Gastrocnemius medialis (tissue), 4 donors: Measurements from ENCODE around the gene UNC13D. TPM values are rescaled to one million over a fixed set of nuclear protein-coding genes. Genes with fewer than 3 reads are reported as not detected.
"Not testable (repeated sequence)": the region's sequence is repeated elsewhere in the genome, so short reads cannot be mapped to it uniquely, and the experiment has no call there.

Experiments used
- ATAC-seq, 2 donors: fragments of 150-250 bp; one replicate each; pipeline ENCODE4 v1.9.1; 2016
- DNase-seq, 2 donors: peaks; one replicate each; pipeline ENCODE4 v3.0.0-alpha.2; 2019
- H3K27ac ChIP-seq, 4 donors: fragments of 200-600 bp; sonication (generic); 1 replicate in 1 of 4; 2 replicates in 3 of 4; pipeline ENCODE4 v1.5.1; 2016 to 2018; ENCODE audit warnings: mild to moderate bottlenecking in 2 of 4, moderate library complexity in 1 of 4
- H3K27me3 ChIP-seq, 3 donors: fragments of 200-600 bp; sonication (generic) in 2 of 3; 1 replicate in 1 of 3; 2 replicates in 2 of 3; pipeline versions ENCODE4 v1.5.1 to v1.6.0; 2016 to 2019; ENCODE audit warnings: mild to moderate bottlenecking in 1 of 3, moderate library complexity in 1 of 3
- H3K36me3 ChIP-seq, 2 donors: fragments of 200-600 bp; sonication (generic) in 1 of 2; one replicate each; pipeline ENCODE4 v1.5.1; 2017 to 2018
- H3K4me1 ChIP-seq, 2 donors: fragments of 200-600 bp; sonication (generic) in 1 of 2; one replicate each; pipeline ENCODE4 v1.5.1; 2016 to 2017; ENCODE audit warnings: mild to moderate bottlenecking in 2 of 2
- H3K4me3 ChIP-seq, 4 donors: fragments of 200-600 bp; sonication (generic) in 3 of 4; 1 replicate in 1 of 4; 2 replicates in 3 of 4; pipeline ENCODE4 v1.5.1; 2016 to 2019; ENCODE audit warnings: mild to moderate bottlenecking in 2 of 4
- H3K9me3 ChIP-seq, 3 donors: fragments of 200-600 bp; sonication (generic) in 2 of 3; 1 replicate in 1 of 3; 2 replicates in 2 of 3; pipeline ENCODE4 v1.5.1; 2016 to 2019
- CTCF ChIP-seq, 5 experiments: fragments of 450-650 bp in 3 of 5; fragments of 200-600 bp in 2 of 5; sonication (generic) in 2 of 5; IDR thresholded peaks in 4 of 5; conservative IDR thresholded peaks in 1 of 5; 1 replicate in 4 of 5; 2 replicates in 1 of 5; pipeline ENCODE4 v1.5.1; 2016 to 2019; ENCODE audit warnings: antibody characterized with exemption in 5 of 5, mild to moderate bottlenecking in 3 of 5, moderate library complexity in 3 of 5
- POLR2A ChIP-seq, 2 donors: fragments of 450-650 bp; IDR thresholded peaks; one replicate each; pipeline ENCODE4 v1.6.1; 2017; ENCODE audit warnings: antibody characterized with exemption in 2 of 2, mild to moderate bottlenecking in 2 of 2, moderate library complexity in 2 of 2
- in situ Hi-C, 4 donors: fragments of 200-750 bp; cut with MboI; loops; one replicate each; pipeline versions ENCODE4 v1.15.0 to v1.8.0; 2017; ENCODE audit warnings: low sequenced_read_pairs in 4 of 4
- intact Hi-C: fragments of 100-400 bp; cut with DNase I; formaldehyde crosslinking; loops from one replicate; pipeline ENCODE4 v1.15.1; 2023; ENCODE audit warnings: low total_unique reads
- total RNA-seq, 4 donors: library from RNA; depleted of rRNA; stranded (reverse); fragments of >200 nt; gene quantifications; one replicate each; pipeline versions ENCODE4 v1.1.0 to v1.2.3, GENCODE V29; 2016

Gene UNC13D
- total RNA-seq, 4 donors from 2014 or later, result 1.3 to 9.4 (median 4.6) TPM

GRCh38 chr17:75851693-75851991, 7.4 kb upstream of the UNC13D start:
- H3K4me3 ChIP-seq, H3K27me3 ChIP-seq, in situ Hi-C loops, H3K9me3 ChIP-seq, ATAC-seq: not testable (repeated sequence)
- peaks cover 68 to 70% of the 10 kb centered on the region in 2 donors for H3K4me1 ChIP-seq
- DNase-seq, result peak in 1 of 2 donors; percentile 54
- TF ChIP-seq POLR2A (IDR thresholded peaks at IDR 0.05), result peak in 1 of 2 donors; percentile 31
- peaks cover 0 to 50% of the 10 kb centered on the region in 2 donors for H3K36me3 ChIP-seq
- intact Hi-C loops, result loop anchor here (5.0 to 10.0 kb wide), 2 partner anchors 126 to 393 kb away; partner anchors contain the start of genes ACOX1, RNF157 and TEN1
- H3K27ac ChIP-seq, result peak overlapping the region; percentile 95 to 99 (median 95)

- in situ Hi-C loops (no loop called here), intact Hi-C loops (loop anchor here (5.0 to 10.0 kb wide), 2 partner anchors 126 to 394 kb away; partner anchors contain the start of genes ACOX1, RNF157 and TEN1)
- Histone ChIP-seq H3K9me3 (no peaks in the 10 kb centered on the region), H3K36me3 (peaks cover 0 to 55% of the 10 kb centered on the region in 2 donors), H3K4me1 (peaks cover 68 to 71% of the 10 kb centered on the region in 2 donors), H3K27ac (peak overlapping the region; percentile 95 to 99 (median 95)), H3K4me3 (no peak overlapping the region), H3K27me3 (no peaks in the 10 kb centered on the region)
- peak; percentile 76 to 82 for DNase-seq
- peak; percentile 25 to 29 for ATAC-seq
- no peak for TF ChIP-seq CTCF (IDR thresholded peaks at IDR 0.05 in 4 of 5, conservative IDR thresholded peaks at IDR 0.05 in 1 of 5)
- TF ChIP-seq POLR2A (IDR thresholded peaks at IDR 0.05), result peak; percentile 72
Observed at GRCh38 chr17:75850928-75851692, 6.9 kb upstream of the UNC13D start.

- peaks cover 0 to 61% of the 10 kb centered on the region in 2 donors for H3K36me3 ChIP-seq
- ATAC-seq, result no peak
- in situ Hi-C loops (no loop called here), intact Hi-C loops (loop anchor here (5.0 to 10.0 kb wide), 2 partner anchors 128 to 395 kb away; partner anchors contain the start of genes ACOX1, RNF157 and TEN1)
- H3K9me3 ChIP-seq, result no peaks in the 10 kb centered on the region
- no peak for DNase-seq
- H3K4me1 ChIP-seq, result peaks cover 79 to 84% of the 10 kb centered on the region in 2 donors
- no peaks in the 10 kb centered on the region for H3K27me3 ChIP-seq
- peak overlapping the region; percentile 95 to 99 (median 95) for H3K27ac ChIP-seq
- TF ChIP-seq POLR2A (IDR thresholded peaks at IDR 0.05) (no peak), CTCF (IDR thresholded peaks at IDR 0.05 in 4 of 5, conservative IDR thresholded peaks at IDR 0.05 in 1 of 5) (no peak)
- no peak overlapping the region for H3K4me3 ChIP-seq
Observed at GRCh38 chr17:75849724-75850123, 5.5 kb upstream of the UNC13D start.

- TF ChIP-seq POLR2A (IDR thresholded peaks at IDR 0.05) (no peak), CTCF (IDR thresholded peaks at IDR 0.05 in 4 of 5, conservative IDR thresholded peaks at IDR 0.05 in 1 of 5) (no peak)
- peaks cover 84 to 85% of the 10 kb centered on the region in 2 donors for H3K4me1 ChIP-seq
- H3K4me3 ChIP-seq, result no peak overlapping the region
Observed at GRCh38 chr17:75849279-75849646, 5.1 kb upstream of the UNC13D start.

GRCh38 chr17:75848523-75849278, 4.5 kb upstream of the UNC13D start:
- in situ Hi-C loops (no loop called here), intact Hi-C loops (no loop called here)
- peak in 1 of 2 donors; percentile 12 for TF ChIP-seq POLR2A (IDR thresholded peaks at IDR 0.05)
- peak; percentile 55 to 72 (median 69) for TF ChIP-seq CTCF (IDR thresholded peaks at IDR 0.05 in 4 of 5, conservative IDR thresholded peaks at IDR 0.05 in 1 of 5)
- H3K36me3 ChIP-seq, result peaks cover 0 to 61% of the 10 kb centered on the region in 2 donors
- H3K4me3 ChIP-seq, result no peak overlapping the region
- H3K27ac ChIP-seq, result peak overlapping the region; percentile 95 to 99 (median 95)
- H3K27me3 ChIP-seq, result no peaks in the 10 kb centered on the region
- no peak for ATAC-seq
- peaks cover 81 to 82% of the 10 kb centered on the region in 2 donors for H3K4me1 ChIP-seq
- peak in 1 of 2 donors; percentile 62 for DNase-seq
- H3K9me3 ChIP-seq, result no peaks in the 10 kb centered on the region

More at GRCh38 chr17:75849279-75849646, 5.1 kb upstream of the UNC13D start:
- H3K27me3 ChIP-seq, result no peaks in the 10 kb centered on the region
- no peaks in the 10 kb centered on the region for H3K9me3 ChIP-seq
- H3K27ac ChIP-seq, result peak overlapping the region; percentile 95 to 99 (median 95)
- intact Hi-C loops (no loop called here), in situ Hi-C loops (no loop called here)
- DNase-seq (no peak), ATAC-seq (no peak)
- peaks cover 0 to 61% of the 10 kb centered on the region in 2 donors for H3K36me3 ChIP-seq
